Measurements from ENCODE around the gene TALDO1.

GRCh38 chr11:772429-773390, 25.4 kb downstream of the TALDO1 start:
- TF ChIP-seq CTCF (IDR thresholded peaks at IDR 0.05), result no peak
- TF ChIP-seq POLR2A (IDR thresholded peaks at IDR 0.05), result no peak
